Measurements from ENCODE around the gene SEMA4B.

The SEMA4B gene

GRCh38 chr15:90203922-90204321, 2.8 kb downstream of the SEMA4B start:
- in situ Hi-C loops (cut with MboI; ENCODE audit: low sequenced_read_pairs), result no loop called here

- in situ Hi-C loops (cut with MboI; ENCODE audit: low sequenced_read_pairs), result no loop called here
Measured at GRCh38 chr15:90205050-90205848, 4.1 kb downstream of the SEMA4B start.

- in situ Hi-C loops (cut with MboI; ENCODE audit: low sequenced_read_pairs), result no loop called here
Measured at GRCh38 chr15:90205886-90206285, 4.8 kb downstream of the SEMA4B start.

- in situ Hi-C loops (cut with MboI; ENCODE audit: low sequenced_read_pairs), result no loop called here
Measured at GRCh38 chr15:90207252-90207651, 6.1 kb downstream of the SEMA4B start.

GRCh38 chr15:90208356-90208755, 7.2 kb downstream of the SEMA4B start:
- in situ Hi-C loops (cut with MboI; ENCODE audit: low sequenced_read_pairs), result no loop called here

GRCh38 chr15:90209591-90209990, 8.5 kb downstream of the SEMA4B start:
- in situ Hi-C loops (cut with MboI; ENCODE audit: low sequenced_read_pairs), result no loop called here

- in situ Hi-C loops (cut with MboI; ENCODE audit: low sequenced_read_pairs), result no loop called here
Measured at GRCh38 chr15:90210593-90210992, 9.5 kb downstream of the SEMA4B start.

GRCh38 chr15:90211009-90211408, 9.9 kb downstream of the SEMA4B start:
- in situ Hi-C loops (cut with MboI; ENCODE audit: low sequenced_read_pairs), result no loop called here

- in situ Hi-C loops (cut with MboI; ENCODE audit: low sequenced_read_pairs), result no loop called here
Measured at GRCh38 chr15:90211440-90212143, 10.5 kb downstream of the SEMA4B start.

- in situ Hi-C loops (cut with MboI; ENCODE audit: low sequenced_read_pairs), result no loop called here
Measured at GRCh38 chr15:90212221-90213098, 11.3 kb downstream of the SEMA4B start.

- in situ Hi-C loops (cut with MboI; ENCODE audit: low sequenced_read_pairs), result no loop called here
Measured at GRCh38 chr15:90213122-90213817, 12.1 kb downstream of the SEMA4B start.

- in situ Hi-C loops (cut with MboI; ENCODE audit: low sequenced_read_pairs), result no loop called here
Measured at GRCh38 chr15:90213818-90214204, 12.7 kb downstream of the SEMA4B start.

GRCh38 chr15:90214553-90215196, 13.5 kb downstream of the SEMA4B start:
- in situ Hi-C loops (cut with MboI; ENCODE audit: low sequenced_read_pairs), result no loop called here

GRCh38 chr15:90217671-90218394, 16.7 kb downstream of the SEMA4B start:
- in situ Hi-C loops (cut with MboI; ENCODE audit: low sequenced_read_pairs), result no loop called here

GRCh38 chr15:90219421-90220141, 18.5 kb downstream of the SEMA4B start:
- in situ Hi-C loops (cut with MboI; ENCODE audit: low sequenced_read_pairs), result loop anchor here (10.0 kb wide), 1 partner anchor 55 kb away; no protein-coding TSS in a partner anchor

- in situ Hi-C loops (cut with MboI; ENCODE audit: low sequenced_read_pairs), result loop anchor here (10.0 kb wide), 1 partner anchor 57 kb away; no protein-coding TSS in a partner anchor
Measured at GRCh38 chr15:90221246-90221900, 20.2 kb downstream of the SEMA4B start.

GRCh38 chr15:90222547-90222946, 21.4 kb downstream of the SEMA4B start:
- in situ Hi-C loops (cut with MboI; ENCODE audit: low sequenced_read_pairs), result loop anchor here (10.0 kb wide), 1 partner anchor 58 kb away; no protein-coding TSS in a partner anchor

All from HL-60/S4 treated with phorbol 12-myristate 13-acetate at 8.2 ng/mL for 4 days and 3 days (cell line).